AG04449 (cell line): ENCODE results near the gene CAMTA1.

Source experiments
- CTCF ChIA-PET: fragments of 350-600 bp; formaldehyde crosslinking; extraction: SDS; loops from one replicate; lab custom pipeline; 2021; ENCODE audit warnings: antibody characterized with exemption; lab: Yijun Ruan, JAX
- POLR2A ChIA-PET: fragments of 400-600, 350-600 bp; formaldehyde crosslinking; extraction: SDS; loops from one replicate; lab custom pipeline; 2020; ENCODE audit warnings: antibody characterized with exemption, inconsistent platforms; lab: Yijun Ruan, JAX
- DNase-seq: peaks from one replicate; pipeline ENCODE4 v3.0.0-alpha.2; 2010; ENCODE audit warnings: low read depth, low spot score
- H3K4me3 ChIP-seq: 2 replicates; pipeline ENCODE4 v1.5.1; 2011; ENCODE audit warnings: low read depth, mild to moderate bottlenecking, control low read depth, low read length
- TF ChIP-seq, protein P1 (sequence below): IDR thresholded peaks from one replicate; pipeline ENCODE4 v1.5.1; 2011; ENCODE audit warnings: mild to moderate bottlenecking, moderate library complexity, low read length, control low read depth, inconsistent platforms; ENCODE audit not compliant: insufficient read depth; ENCODE audit errors: missing control alignments

CAMTA1 gene

DNA sequence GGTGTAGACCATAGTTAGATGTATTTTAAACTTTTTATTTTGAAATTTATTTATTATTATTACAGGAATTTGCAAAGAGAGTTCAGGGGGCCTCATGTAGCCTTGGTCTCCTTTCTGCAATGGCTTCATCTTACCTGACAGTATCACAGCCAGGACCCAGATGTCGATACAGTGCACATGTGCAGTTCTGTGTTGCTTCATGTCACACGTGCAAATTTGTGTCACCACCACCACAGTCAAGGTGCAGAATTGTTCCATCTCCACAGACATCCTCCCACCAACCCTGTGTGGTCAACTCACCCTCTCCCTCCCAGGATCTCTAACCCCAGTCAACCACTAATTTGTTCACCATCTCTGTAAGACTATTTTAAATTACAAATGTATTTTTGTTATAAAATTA lies 184.5 kb downstream of the CAMTA1 start:
- no peak for DNase-seq
- ChIA-PET CTCF (interaction anchor here (1.2 kb wide), 1 partner anchor 73 kb away, joined by 3 read pairs; no protein-coding TSS in a partner anchor), POLR2A (no interaction called here)
- H3K4me3 ChIP-seq = no peak overlapping the region
- TF ChIP-seq, protein P1, sequence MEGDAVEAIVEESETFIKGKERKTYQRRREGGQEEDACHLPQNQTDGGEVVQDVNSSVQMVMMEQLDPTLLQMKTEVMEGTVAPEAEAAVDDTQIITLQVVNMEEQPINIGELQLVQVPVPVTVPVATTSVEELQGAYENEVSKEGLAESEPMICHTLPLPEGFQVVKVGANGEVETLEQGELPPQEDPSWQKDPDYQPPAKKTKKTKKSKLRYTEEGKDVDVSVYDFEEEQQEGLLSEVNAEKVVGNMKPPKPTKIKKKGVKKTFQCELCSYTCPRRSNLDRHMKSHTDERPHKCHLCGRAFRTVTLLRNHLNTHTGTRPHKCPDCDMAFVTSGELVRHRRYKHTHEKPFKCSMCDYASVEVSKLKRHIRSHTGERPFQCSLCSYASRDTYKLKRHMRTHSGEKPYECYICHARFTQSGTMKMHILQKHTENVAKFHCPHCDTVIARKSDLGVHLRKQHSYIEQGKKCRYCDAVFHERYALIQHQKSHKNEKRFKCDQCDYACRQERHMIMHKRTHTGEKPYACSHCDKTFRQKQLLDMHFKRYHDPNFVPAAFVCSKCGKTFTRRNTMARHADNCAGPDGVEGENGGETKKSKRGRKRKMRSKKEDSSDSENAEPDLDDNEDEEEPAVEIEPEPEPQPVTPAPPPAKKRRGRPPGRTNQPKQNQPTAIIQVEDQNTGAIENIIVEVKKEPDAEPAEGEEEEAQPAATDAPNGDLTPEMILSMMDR = no peak

DNA sequence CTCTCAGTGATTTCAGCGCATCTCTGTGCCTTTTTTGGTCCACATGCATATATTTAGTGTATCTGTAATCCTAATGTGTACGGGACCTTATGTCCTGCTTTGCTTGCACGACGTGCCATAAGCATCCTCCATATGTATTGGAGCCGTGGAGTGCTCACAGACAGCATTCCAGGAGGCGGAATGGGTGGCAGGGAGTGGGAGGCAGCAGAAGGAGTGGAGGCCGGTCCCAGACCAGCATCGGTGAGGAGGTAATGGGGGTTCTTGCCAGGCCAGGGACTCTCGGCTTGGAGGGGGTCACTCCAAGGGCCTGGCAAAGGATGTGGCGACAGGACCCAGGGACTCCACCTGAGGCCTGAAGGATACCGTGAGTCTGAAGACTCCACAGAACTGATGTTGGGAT lies 185.0 kb downstream of the CAMTA1 start:
- DNase-seq = no peak
- no peak overlapping the region for H3K4me3 ChIP-seq
- TF ChIP-seq, protein P1 = no peak
- ChIA-PET POLR2A (no interaction called here), CTCF (no interaction called here)

DNA sequence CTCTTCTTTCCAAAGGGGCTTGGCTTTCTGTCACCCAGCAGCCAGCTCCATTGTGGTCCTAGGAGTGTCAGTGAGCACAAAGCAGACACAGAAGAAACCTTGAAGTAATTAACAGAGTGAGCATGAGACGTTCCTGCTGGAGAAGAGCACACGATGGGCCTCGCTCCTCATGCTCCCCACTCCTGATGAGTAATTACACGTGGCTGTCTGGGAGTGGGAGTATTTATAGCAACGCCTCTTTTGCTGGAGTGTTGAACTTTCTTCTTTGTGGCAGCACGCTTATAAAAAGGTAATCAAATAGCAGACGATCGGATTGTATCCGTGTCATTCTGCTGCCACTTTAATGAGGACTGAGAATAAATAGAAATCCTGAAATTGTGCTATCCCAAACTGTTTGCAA lies 185.8 kb downstream of the CAMTA1 start:
- ChIA-PET POLR2A (no interaction called here), CTCF (no interaction called here)
- TF ChIP-seq, protein P1 = no peak
- no peak for DNase-seq
- H3K4me3 ChIP-seq = no peak overlapping the region

DNA sequence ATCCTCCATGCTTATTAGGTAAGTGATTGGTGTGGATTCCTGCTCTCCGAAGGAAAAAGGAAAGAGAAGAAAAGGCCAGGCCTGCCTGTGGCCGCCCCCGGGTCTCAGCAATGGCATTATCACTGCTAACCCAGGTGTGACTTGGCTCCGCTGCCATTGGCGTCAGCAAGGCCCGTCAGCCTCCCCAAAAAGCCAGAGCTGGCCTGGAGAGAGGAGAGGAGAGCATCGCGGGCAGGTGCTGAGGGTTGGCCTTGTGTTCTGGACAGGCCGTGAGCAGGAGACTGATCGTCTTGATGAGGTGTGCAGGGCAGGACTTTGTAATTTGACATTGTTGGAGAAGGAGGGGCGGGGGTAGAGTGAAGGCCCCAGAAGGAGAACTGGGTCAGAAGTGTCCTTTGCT lies 186.4 kb downstream of the CAMTA1 start:
- POLR2A ChIA-PET = no interaction called here
- CTCF ChIA-PET = no interaction called here
- TF ChIP-seq, protein P1 = no peak
- no peak overlapping the region for H3K4me3 ChIP-seq
- DNase-seq = no peak

DNA sequence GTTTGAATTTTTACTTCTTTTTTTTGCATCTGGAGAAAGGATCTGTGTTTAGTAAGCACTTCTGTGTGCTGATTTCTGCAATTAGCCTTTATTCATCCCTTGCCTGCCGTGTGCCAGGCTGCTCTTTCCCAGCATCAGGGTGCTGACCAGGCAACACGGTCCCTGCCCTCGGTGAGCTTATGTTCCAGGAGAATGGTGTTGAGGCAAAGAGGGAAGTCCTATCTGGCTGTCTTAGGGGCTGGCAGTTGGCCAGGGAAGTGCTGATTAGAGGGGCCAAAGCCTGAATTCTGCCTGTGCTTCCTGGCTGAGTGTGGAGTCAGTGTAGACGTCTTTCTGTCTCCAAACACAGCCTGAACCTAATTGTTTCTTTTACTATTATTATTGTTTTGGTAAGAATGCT lies 187.1 kb downstream of the CAMTA1 start:
- TF ChIP-seq, protein P1 = no peak
- CTCF ChIA-PET = no interaction called here
- H3K4me3 ChIP-seq = no peak overlapping the region
- POLR2A ChIA-PET = no interaction called here
- no peak for DNase-seq

DNA sequence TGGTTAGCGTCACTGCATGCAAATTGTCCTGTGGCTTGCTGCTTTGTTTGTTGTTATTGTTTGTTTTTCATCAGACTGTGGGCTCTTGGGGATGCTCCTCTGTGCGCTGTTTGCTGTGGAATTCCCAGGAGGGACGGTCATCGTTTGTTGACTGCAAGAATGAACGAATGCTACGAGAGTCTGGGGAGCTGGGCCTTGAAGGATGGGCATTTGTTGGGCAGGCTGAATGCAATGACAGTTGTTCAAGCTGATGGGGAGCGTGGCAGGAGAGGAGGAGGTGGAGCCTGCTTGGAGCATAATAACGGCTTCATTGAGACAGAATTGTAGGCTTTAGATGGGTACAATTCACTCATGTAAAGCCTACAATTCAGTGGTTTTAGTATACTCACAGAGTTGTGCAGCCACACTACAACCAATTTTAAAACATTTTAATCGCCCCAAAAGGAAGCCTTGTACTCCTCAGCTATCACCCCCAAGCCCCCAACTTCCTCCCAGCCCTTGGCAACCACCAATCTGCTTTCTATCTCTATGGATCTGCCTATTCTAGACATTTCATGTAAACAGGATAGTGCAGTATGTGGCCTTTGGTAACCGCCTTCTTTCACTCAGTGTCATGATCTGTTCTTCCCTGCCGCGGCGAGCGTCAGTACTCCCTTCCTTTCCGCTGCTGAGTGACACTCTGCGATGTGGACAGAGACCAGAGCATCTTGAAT lies 190.2 kb downstream of the CAMTA1 start:
- ChIA-PET POLR2A (no interaction called here), CTCF (interaction anchor here (1.4 kb wide), 1 partner anchor 95 kb away, joined by 4 read pairs; no protein-coding TSS in a partner anchor)
- H3K4me3 ChIP-seq = no peak overlapping the region
- TF ChIP-seq, protein P1 = no peak
- DNase-seq = no peak
